Measurements from ENCODE around the gene SLC30A2.

Gene SLC30A2

DNA sequence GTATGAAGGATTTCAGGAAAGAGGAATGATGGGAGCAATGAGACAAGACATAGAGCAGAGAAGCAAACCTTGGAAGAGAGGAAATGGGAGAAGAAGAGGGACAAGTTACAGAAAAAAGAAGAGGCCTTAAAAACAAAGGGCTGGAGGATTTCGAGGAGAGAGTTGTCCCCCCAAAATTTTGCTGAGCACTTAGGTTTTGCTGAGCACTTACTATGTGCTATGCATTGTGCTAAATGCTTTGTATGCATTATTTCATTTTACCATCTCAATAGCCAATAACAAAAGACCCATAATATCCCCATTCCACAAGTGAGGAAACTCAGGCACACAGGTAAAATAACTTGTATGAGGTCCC, 24.0 kb upstream of the SLC30A2 start:
- DNase-seq = no peak

GRCh38 chr1:26067432-26067911, 21.6 kb upstream of the SLC30A2 start, which contains the start of gene TRIM63:
Gene TRIM63 (minus strand): TSS chr1:26067630. CDS start chr1:26067494, 136 bp downstream.
- no peak for DNase-seq

DNA sequence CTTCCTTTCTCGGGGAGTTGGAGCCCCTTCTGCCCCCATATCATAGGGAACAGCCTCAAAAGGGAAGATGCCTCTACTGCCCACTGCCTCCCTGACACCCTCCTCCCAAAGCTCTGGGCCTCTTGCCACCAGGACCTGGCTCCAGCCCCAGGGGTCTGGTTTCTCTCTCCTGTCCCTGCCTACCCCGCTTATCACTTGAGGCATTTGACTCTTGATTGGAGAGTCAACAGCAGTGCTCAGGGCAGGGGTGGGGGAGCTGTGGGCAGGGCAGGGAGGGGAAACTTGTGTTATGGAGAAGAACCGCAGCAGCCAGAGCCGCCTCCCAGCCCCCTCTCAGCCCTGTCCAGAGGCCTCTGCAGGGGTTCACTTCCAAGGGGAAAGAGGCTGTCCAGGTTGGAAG, 20.9 kb upstream of the SLC30A2 start:
- no peak for DNase-seq

- no peak for DNase-seq
Observed at GRCh38 chr1:26066160-26066559, 20.2 kb upstream of the SLC30A2 start.

DNA sequence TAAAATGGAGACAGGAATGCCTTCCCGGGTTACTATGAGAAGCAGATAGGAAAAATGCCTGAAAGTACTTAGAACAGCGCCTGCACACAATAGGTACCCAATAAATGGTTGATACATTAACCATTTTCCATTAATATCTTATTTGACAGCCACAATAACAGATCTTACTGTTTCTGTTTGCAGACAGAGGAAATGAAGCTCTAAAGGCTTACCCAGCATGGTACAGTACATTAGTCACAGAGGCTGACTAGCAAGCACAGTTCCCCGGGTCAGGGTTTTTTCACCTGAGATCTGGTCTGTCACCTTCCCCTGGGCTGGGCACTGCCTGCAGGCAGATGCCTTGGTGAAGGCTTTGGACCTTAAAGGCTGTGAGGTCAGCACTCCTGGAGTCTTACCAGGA, 18.6 kb upstream of the SLC30A2 start:
- DNase-seq = no peak

DNA sequence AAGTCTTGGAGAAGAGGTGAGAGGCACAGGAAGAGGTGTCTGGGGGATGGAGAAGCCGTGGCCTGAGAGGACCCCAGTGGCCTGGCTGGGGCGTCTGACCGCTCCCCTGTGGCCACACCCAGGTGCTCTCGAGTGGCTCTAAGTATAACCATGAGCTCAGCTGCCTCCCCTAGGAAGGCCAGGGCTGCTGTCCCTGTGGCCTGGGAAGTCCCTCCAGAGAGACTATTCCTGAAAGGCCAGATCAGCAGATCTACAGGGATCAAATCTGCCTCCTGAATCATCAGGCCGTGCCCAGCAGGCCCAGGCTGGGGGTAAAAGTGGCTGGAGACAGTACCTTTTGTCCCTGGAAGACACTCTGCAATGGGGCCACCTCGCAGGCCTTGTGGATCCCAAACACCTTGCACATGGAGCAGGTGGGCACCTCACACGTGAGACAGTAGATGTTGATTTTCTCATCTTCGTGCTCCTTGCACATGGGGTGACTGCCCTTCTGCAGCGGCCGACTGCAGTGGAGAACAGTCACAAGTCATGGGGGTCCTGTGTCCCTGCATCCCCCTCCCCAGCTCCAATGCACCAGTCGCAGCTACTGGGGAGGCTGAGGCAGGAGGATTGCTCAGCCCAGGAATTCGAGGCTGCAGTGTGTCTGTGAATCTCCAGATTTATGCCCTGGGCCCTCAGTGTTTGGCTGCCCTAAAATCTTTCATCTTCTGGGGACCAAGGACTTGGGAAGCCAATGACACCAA, 15.1 kb upstream of the SLC30A2 start:
- no peak for DNase-seq

DNA sequence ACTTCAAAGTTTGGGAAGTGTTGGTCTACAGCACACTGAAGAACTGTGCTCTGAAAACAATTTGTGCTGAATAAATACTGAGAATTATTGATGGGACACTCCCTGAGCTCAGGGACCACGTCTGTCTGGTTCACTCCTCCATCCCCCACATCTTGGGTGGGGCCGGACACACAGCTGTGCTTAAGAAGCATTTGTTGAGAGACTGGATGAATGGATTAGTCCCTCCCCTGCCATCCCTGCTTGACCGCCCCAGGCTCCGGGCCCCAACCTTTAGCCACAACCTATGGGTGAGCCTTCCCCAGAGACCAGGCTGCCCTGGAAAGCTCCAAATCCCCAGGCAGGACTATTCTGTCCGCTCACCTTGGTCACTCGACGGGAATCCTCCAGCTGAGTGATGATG, 14.0 kb upstream of the SLC30A2 start:
- no peak for DNase-seq

- DNase-seq = no peak
Observed at GRCh38 chr1:26058052-26058595, 12.2 kb upstream of the SLC30A2 start.

GRCh38 chr1:26057189-26057588, 11.3 kb upstream of the SLC30A2 start:
- no peak for DNase-seq

GRCh38 chr1:26055041-26055440, 9.1 kb upstream of the SLC30A2 start:
- DNase-seq = no peak

DNA sequence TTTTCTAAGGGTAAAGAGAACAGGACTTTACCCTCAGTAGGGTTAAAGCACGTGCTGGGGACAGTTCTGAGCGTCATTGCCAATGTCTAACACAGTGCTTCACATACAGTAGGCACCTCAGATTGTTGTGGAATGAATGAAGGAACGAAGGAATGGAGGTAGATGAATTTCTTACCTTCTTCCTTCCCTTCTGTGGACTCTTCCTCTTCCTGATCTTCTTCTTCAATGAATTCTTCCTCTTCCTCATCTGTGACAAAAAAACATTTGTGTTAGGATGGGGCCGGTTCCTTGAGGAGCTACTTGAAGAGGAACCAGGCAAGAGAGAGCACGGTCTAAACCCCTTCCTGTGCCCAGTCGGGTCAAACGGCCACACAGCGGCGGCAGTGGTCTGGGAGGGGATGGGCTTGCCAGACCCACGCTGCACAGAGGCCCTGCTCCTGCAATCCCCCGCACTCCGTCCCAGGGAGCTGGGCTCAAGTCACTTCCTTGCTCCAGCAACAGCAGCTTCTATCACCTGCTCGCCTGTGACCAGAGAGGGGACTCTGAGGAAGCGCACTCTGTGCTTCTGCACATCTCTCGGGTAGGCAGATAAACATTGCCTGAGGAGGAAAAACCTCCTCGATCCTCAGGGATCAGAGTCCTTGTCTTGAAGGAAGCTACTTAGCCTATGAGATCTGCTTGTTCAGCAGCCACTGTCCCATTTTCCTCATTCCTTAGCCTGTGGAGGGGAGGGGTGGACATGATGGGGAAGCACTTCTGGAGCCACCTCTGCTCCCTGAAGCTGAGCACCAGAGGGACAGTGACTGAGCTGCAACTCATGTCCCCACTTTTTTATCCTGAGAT, 8.0 kb upstream of the SLC30A2 start:
- no peak for DNase-seq

DNA sequence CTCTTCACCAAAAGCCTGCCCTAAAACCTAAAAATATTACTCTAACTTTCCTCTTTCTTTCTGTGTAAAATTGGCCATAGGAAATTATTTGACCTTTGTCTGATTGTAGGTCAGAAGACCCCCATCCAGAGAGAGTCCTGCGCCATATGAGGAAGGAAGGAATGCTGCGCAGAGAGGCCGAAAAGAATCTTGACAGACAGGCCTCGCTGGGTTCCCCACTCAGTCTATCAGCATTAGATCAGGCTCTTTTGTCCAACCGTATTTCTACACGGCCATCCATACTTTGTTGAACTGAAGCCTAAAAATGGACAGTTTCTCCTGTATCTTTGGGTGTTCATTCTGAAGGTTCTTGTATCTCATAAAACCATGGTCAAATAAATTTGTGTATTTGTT, 4.3 kb upstream of the SLC30A2 start:
- DNase-seq = no peak

- DNase-seq = no peak
Observed at GRCh38 chr1:26049531-26050247, 3.8 kb upstream of the SLC30A2 start.

DNA sequence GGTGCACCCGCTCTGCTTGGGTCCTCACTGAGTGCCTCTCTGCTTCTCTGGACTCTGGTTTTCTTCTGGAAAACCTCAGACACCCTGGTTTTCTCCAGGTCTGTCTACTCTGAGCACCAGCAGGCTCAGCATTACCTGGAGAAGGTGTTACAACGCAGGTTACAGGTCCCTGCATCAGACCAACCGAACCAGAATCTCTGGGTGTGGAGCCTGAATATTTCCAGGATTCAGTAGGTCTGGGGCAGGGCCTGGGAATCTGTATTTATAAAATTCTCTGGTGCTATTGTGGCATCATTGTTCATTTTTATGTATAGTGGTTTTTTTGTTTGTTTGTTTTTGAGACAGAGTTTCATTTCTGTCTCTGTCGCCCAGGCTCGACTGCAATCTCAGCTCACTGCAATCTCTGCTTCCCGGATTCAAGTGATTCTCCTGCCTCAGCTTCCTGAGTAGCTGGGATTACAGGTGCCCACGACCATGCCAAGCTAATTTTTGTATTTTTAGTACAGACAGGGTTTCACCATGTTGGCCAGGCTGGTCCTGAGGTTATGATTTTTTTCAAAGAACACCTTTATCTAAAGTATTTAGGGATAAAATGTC, 1.5 kb upstream of the SLC30A2 start:
- DNase-seq = no peak

DNA sequence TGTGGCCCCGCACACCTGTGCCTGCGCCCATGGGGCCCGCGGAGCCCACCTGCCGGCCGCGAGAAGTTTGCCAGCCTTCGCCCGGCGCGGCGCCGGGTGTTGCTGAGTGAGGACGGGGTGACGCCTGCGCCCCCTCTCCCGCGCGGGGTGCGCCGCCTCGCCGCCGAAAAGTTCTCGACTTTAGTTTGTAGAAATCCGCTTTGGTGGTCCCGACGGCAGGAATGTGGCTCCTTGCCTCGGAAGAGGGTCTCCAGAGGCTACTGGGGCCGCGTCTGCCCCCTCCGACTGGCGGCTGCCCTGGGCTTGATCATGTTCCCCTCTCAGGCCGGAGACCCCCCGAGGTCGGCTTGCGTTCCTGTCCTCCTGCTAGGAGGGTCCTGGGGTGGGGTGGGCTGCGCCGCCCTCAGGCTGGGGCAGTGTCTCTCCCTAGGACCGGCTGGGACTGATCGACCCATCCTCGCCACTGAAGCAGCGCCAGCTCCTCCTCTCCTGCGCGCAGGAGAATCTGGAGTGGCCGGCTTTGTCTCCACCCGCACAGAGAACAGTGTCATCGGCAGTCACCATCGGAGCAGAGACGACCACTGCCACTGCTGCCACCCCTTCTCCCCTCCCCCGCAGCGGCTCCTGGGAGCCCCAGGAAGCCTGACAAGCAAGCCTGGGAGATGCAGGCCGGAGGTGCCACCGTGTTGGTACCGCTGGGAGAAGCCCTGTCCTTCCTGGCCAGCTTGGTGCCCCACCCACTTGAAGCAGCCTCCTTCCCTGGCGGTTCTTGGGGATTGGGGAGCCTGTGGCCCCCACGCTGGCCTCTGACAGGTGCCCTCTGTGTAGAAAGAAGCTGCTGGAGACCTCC, 553 bp upstream of the SLC30A2 start:
- DNase-seq = no peak

GRCh38 chr1:26044971-26045721, 772 bp downstream of the SLC30A2 start:
- no peak for DNase-seq

DNA sequence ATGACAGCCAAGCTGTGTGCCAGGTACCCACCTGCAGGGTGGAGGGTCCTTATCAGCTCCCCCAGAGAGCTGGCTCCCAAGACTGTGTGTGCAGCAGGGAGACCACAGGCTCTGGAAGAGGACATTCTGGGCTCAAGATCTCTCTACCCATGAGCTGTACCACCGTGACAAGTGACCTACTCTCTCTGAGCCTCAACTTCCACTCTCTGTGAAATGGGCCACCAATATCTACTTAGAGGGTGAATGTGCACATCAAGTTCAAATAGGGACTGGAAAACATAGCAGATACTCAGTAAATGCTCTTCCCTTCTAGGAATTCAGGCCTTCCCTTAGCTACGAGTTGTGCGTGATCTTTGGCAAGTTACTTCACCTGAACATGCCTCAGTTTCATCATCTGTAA, 1.5 kb downstream of the SLC30A2 start:
- DNase-seq = no peak

GRCh38 chr1:26043765-26044164, 2.2 kb downstream of the SLC30A2 start:
- DNase-seq = no peak

DNA sequence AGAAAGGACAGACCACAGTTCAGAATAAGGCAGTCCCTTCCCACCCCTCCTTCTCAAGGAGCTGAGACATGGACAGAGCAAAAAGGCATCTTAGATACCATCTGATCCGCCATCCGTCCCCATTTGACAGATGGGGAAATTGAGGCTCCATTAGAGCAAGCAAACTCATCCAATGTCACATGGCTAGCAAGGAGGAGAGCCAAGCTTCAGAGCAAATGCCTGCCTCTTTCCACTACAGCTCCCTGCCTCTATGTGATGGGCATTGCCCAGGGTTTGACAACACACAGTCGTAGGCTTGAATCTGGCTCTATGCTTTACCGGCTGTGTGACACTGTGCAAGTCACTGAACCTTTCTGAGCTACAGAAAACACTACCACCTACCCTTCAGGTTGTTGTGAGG, 3.9 kb downstream of the SLC30A2 start:
- DNase-seq = no peak

DNA sequence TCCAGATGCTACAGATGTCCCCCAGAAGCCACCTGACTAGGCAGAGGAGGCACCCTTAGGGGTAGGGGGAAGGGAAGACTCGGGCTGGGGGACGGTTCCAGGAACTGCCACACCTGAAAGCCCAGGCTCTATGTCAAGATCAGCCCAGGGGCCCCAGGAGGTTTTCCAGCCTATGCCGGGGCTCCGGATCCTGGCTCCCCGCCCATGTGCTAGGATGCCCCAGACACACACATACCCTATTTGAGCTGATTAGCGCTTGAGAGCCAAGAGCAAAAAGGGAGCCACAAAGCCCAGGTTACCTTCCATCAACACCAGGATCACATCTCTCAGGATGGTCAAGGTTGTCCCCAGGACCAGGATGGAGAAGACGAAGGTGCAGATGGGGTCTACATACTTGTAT, 4.5 kb downstream of the SLC30A2 start:
- no peak for DNase-seq

DNA sequence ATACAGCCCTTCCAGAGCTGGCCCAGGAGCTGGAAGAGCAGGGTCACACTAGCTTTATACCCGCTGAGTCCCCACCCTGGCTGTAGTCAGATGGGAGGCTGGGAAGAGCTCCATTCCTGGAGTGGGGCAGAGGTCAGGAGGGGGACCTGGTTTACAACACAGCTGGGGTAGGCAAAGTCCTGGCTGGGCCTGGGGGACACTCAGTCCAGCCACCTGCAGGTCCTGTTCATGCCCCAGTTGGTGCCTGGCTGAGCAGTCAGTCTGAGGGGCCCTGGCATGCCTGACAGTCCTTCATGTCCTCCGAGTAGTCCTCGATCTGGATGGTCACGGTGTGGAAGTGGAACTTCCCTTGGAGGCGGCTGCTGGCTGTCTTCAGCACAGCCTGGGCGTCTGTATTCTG, 7.0 kb downstream of the SLC30A2 start:
- no peak for DNase-seq

Data from NCI-H774 (cell line).